Stimulated activated CD4-positive, alpha-beta T cell treated with anti-CD3 and anti-CD28 coated beads, Interleukin-1b, Interleukin-23, amount 100 ng/mL, for 4 hours (primary cell): ENCODE results near the gene DENND4B.
"Not testable (repeated sequence)": the region's sequence is repeated elsewhere in the genome, so short reads cannot be mapped to it uniquely, and the experiment has no call there.

Experiments
- DNase-seq, 2 donors: peaks; one replicate each; pipeline ENCODE4 v3.0.0-alpha.2; 2020; ENCODE audit warnings: low read depth in 2 of 2

Gene DENND4B

DNA sequence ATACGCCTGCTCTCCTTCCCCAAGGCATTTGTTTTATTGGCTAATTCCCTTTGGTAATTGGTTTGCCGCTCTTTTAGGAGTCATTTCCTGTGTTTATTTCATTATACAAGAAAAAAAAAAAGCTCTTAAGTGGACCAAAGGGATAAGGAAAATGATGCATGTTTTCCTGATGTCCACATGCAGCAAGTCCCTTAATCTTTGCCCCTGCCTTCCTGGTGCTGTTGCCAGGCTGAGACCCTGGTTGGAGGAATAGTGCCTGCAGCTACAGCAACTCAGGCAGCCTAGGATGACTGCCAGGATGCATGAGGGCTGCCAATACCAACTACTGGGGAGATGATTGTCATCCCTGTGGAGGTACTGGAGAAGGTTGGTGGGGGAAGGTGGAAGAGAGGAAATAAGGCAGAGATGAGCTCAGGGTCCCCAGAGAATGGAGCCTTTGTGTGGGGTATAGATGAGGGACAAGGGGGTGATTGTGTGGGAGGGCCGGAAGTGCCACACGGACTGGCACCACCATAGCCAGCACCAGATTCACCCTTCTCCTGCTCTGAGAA lies 17.7 kb downstream of the DENND4B start:
- DNase-seq = no peak

DNA sequence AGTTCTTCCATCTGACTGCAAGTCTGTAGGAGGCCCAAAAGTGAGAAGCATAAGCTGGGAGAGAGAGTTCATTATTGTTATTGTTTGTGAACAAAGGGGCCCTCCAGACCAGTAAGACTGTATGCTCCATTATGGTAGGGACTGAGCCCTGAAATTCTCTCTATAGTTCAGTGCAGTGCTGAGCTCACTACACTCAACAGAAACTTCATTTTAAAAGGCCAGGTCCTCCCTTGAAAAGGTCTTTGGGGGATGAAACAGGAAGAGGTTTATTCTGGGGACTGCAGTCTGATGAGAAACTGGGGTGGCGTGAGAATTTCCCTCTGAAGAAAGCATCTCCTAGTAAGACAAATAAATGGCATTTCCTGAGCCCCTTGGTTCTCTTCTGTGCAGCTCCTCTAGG lies 18.3 kb downstream of the DENND4B start:
- no peak for DNase-seq

DNA sequence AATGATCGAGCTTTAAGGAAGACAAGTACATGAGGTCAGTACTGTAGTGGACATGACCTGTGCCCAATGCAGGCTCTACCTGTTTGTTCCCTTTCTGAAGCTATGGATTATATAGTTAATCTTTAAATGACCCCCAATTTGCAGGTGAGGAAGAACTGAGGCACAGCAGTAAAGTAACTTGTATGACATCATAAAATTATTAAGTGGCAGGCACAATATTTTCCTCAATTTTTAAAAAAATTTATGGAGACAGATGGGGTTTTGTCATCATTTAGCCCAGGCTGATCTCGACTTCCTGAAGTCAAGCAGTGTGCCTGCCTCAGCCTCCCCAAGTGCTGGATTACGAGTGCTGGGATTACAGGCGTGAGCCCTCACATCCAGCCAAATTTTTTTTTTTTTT lies 20.1 kb downstream of the DENND4B start:
- DNase-seq = no peak

DNA sequence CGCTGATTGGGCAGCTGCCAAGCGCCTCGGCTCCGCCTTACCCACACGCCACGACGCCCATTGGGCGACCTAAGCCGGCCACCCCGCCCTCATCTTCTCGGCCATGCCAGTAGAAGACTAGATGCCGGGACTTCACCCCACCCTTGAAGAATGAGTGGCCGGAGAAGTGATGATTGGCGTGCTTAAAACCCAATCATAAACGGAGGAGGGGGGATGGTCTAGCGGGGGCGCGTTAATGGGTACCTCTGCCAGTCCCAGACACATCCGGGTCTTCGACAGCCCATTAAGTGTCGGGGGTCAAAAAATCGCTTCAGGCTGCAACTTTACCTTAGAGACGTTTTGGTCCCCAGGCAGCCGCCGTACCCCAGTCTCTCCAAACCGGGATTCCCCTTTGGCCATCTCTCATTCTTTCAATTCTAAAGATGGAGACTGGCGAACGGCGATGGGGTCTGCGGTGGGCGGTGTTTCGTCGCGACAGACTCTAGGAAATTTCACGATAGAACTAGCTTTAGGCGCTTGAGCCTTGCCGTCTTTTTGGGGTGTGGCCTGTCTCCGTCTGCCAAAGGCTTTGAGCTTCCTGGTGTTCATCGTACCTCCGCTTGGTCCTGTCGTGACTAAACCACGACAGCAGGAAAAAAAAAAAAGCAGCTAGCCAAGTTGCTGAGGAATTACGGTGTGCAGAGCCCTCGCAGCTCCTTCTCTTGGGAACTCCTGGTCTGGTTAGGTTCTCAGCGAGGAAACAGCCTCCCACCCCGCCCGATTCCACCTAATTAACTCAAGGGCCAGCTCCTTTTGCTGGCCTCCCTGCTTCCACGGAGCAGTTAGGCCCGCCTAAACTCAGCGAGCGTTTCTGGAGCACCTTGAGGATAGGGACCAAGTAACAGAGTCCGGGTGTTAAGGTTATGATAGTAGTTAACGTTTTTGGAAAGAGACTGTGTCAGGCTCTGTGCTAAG lies 23.3 kb downstream of the DENND4B start, which contains the start of gene GATAD2B:
GATAD2B (minus strand) TSS at position 1 of the 954 bp plus-strand sequence. CDS start 94,625 bp downstream, outside the sequence.
- peak; percentile 95 to 98 for DNase-seq

DNA sequence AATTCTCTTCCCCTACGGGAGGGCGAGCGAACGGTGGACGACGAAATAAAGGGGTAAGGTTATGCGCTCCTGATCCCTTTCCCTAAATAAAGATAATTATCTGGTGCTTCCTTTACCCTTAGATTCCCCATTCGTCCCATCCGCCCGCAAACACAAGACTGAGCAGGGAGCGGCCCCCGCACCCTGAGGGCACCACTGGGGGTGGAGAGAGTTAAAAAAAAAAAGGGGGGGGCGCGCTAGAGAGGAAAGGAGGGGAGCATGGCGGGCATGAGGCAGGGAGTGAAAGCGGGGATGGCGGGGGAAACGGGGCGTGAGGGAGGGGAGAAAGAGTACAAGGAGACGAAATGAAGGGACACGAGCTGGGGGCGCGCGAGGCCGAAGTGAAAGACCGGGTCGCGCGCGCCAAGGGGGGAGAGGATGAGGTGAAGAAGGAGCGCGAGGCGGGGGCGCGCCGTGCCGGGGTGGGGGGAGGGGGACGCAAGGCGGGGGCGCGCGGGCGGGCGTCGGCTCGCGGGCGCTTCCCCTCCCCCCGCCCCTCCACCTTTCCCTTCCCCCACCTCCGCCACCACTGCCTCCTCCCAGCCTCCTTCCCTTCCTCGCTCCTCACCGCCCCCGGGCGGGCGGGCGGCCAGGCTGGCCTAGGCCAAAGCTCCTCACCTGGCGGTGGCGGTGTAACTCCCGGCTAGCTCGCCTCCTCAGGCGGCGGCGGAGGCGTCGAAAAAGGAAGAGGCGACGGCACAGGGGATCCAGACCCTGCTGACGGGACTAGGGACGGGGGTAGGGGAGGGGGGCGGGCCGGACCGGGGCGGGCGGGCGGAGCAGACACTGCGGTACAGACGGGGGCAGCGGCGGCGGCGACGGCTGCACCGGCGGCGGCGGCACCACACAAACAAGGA lies 24.2 kb downstream of the DENND4B start:
- peak; percentile 57 to 58 for DNase-seq

DNA sequence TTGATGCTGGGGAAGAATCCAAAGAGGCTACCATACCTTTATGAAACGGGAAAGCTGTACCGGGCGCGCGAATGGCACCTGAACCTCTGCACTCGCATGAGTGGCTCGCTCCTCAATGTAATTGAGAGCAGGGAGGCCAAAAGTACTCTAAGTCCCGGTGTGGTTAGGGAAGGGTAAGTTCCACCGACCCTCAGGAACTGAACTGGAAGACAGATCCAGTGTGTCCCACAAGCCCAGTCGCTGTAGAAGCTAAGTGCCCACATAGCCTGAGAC lies 24.8 kb downstream of the DENND4B start:
- DNase-seq = no peak

DNA sequence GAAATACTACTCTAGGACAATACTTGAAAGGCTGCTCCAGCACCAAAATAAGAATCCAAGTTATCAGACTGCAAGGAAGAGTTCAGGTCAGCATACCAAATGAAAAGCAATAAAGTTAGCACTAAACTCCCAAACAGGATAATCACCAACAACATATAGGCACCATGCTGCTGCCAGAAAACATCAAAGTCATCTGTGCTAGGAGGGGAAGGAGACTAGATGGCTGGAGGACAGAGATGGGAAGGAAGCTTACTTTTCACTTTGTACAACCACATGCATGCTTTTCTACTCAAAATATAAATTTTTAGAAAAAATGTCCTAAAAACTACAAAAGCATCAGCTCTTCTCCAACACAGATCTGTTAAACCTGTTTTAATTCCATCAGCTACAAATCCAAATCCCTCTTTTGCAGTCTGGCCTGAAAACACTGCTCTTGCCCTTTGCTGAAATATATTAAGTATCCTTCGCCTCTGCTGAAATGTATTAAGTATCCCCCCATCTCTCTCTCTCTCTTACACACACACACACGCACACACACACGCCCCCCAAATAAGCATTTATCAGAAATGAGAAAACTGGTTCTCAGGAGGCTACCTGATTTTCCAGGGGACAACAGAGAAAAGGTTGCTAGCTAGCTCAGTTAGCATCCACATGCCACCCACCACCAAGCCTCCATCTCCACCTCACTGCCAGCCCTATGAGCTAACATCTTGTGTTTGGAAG lies 25.3 kb downstream of the DENND4B start:
- DNase-seq = no peak

DNA sequence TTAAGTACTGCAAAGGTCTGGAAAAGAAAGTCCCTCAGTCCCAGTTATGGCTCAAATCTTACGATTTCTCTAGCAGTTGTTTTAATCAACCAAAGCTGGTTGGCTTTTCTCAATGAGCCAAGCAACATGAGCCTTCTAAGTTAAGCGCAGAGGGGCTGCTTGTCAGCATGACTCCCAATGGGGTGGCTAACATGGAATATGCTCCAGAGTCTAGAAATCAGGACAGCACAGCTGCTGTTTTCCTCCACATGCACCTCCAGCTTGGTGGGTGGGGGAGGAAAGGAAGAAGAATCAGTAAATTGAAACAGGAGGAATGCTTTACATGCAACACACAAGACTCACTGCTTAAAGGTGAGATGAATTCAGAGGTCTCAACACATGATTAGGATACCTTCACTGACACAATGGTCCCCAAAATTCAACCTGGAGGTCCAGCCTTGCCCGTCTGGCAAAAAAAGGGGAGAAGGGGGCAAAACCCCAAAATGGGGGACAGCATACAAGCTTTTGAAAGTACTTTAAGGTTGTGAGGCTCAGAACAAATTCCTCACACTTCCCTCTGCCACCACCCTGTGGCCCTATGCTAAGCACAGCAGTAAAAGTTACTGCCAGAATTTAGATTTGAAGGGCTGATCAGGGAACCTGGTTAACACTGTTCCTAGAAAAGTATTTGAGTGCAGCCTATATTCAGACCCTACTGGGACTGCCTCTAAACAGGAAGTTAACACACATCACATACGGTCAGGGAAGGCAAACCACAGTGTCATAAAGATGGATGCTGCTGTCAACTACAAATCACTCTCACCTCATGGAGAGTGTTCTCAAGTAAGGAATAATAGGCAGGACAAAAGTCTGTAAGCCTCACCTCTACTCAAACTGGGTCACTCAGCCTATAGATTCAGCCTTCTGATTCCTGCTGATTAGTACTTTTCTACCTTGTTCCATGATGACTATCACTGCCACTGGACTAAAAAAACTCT lies 26.4 kb downstream of the DENND4B start:
- no peak for DNase-seq

DNA sequence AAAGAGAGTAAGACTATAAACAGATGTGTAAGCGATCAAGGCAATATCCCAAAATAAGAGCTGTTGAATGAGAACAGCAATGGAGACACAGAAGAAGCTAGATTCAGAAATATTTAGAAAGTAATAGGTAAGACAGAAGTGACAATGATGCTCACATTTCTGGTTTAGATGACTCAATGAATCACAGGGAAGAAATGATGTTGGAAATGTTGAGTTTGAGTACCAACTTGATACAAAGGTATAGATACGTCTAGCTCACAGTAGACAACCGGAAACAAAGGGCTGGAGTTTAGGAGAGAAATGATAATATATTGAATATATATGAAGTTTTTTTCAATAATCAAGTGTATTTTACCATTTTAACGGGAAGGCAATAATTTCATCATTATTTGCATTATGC lies 30.2 kb downstream of the DENND4B start:
- DNase-seq = no peak

DNA sequence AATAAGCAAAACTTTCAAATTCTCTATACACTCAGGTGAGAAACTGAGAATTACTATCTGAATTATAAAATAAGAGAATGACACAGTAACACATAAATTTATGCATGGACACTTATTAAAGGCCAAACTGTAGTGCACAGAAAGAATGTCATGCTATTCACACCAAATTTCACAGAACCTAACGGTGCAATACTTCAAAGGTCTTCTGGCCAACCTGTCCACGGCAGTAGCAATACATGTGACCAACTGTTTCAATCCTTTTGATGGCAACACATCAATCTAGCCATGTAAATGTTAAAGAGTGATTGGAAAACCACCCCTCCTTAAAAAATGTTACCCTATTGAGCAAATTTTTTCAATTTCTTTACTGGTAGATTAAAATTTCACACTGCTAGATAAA lies 34.2 kb downstream of the DENND4B start:
- DNase-seq = no peak

DNA sequence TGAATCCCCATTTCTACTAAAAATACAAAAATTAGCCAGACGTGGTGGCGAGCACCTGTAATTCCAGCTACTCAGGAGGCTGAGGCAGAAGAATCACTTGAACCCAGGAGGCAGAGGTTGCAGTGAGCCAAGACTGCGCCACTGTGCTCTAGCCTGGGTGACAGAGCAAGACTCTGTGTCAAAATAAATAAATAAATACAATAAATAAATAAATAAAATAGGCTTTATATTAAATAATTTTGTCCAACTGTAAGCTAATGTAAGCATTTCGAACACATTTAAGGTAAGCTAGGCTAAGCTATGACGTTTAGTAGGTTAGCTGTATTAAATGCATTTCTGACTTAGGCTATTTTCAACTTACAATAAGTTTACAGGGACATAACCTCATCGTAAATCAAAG lies 36.0 kb downstream of the DENND4B start:
- DNase-seq = not testable (repeated sequence)

DNA sequence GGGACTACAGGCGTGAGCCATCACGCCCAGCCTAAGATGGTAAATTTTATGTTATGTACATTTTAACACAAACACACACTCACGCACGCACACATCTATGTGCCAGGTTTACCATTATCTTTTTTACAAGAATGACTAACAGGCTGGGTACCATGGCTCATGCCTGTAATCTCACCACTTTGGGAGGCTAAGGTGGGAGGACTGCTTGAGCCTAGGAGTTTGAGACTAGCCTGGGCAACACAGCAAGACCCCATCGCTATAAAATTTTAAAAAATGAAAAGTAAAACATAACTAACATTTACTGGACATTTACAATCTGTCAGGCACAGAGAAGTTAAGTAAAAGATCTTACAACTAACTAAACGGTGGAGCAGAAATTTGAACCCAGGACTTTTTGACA lies 38.4 kb downstream of the DENND4B start:
- no peak for DNase-seq

DNA sequence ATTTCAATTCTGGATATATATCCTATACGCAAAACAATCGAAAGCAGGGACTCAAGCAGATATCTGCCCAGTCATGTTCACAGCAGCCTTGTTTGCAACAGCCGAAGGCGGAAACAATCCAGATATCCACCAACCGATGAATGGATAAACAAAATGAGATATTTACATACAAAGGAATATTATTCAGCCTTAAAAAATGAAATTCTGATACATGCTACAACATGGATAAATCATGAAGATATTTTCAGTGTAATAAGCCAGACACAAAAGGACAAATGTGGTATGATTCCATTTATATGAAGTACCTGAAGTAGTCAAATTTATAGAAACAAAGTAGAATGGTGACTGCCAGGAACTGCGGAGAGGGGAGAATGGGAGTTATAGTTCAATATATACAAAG lies 39.4 kb downstream of the DENND4B start:
- DNase-seq = no peak

DNA sequence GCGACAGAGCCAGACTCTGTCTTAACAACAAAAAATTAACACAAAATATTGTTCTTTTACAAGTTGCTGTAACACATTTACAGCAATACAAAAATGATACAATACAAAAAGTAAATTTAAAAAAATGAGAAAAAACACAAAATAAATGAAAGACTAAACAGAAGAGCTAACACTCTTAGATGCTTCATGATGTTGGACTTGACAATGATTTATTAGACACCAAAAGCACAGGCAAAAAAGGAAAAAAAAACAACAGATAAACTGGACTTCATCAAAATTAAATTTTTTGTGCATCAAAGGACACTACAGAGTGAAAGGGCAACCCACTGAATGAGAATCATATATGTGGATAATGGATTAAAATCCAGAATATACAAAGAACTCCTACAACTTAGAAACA lies 40.1 kb downstream of the DENND4B start:
- no peak for DNase-seq

DNA sequence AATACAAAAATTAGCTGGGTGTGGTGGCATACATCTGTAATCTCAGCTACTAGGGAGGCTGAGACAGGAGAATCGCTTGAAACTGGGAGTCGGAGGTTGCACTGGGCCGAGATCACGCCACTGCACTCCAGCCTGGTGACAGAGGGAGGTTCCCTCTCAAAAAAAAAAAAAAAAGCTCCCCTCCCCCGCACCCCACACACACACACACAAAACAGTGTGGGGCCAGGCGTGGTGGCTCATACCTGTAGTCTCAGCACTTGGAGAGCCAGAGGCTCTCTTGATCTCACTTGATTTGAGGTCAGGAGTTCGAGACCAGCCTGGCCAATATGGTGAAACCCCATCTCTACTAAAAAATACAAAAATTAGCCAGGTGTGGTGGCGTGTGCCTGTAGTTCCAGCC lies 40.6 kb downstream of the DENND4B start:
- not testable (repeated sequence) for DNase-seq

DNA sequence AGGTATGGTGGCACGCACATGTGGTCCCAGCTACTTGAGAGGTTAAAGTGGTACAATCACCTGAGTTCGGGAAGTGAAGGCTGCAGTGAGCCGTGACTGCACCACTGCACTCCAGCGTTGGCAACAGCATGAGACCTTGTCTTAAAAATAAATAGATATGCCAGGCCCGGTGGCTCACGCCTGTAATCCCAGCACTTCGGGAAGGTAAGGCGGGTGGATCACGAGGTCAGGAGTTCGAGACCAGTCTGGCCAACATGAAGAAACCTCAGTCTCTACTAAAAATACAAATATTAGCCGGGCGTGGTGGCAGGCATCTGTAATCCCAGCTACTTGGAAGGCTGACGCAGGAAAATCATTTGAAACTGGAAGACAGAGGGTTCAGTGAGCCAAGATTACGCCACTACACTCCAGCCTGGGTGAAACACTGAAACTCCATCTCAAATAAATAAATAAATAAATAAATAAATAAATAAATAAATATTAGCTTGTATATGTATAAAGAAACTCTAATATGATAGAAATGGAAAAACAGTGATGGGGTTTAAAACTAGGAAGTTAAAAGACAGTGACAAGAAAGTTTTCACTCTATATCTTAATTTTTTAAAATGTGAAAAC lies 42.6 kb downstream of the DENND4B start:
- no peak for DNase-seq

DNA sequence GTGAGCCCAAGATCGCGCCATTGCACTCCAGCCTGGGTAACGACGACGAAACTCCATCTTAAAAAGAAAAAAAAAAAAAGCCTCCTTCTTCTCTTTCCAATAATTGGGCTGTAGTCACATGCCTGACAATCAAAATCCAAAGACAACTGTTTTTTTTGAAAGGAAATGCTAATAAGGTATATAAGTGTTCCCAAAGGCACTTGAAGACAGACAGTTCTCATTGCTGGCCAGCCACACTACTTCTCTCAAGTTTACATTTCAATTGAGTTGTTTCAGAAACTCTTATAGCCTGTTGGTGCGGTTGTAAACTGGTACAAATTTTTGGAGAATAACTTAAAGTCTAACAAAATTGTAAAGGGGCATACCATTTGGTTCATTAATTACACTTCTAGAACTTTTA lies 47.0 kb downstream of the DENND4B start:
- DNase-seq = no peak

DNA sequence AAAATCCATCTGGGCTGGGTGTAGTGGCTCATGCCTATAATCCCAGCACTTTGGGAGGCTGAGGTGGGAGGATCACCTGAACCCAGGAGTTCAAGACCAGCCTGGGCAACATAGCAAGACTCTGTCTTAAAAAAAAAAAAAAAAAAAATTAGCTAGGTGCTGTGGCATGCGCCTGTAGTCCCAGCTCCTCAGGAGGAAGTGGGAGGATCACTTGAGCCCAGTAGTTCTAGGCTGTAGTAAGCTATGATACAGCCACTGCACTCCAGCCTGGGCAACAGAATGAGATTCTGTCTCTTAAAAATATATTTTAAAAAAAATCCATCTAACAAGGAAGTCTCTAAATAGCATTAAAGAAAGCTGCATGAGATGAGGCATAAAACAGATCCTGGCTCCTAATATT lies 50.7 kb downstream of the DENND4B start:
- not testable (repeated sequence) for DNase-seq

DNA sequence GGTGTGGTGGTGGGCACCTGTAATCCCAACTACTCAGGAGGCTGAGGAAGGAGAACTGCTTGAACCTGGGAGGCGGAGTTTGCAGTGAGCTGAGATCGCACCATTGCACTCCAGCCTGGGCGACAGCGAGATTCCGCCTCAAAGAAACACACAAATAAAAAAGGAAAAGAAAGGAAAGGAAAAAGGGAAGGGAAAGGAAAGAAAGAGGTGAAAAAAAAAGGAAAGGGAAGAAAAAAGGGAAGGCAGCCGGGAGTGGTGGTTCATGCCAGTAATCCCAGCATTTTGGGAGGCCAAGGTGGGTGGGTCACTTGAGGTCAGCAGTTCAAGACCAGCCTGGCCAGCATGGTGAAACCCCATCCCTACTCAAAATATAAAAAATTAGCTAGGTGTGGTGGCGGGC lies 55.5 kb downstream of the DENND4B start:
- DNase-seq = not testable (repeated sequence)

DNA sequence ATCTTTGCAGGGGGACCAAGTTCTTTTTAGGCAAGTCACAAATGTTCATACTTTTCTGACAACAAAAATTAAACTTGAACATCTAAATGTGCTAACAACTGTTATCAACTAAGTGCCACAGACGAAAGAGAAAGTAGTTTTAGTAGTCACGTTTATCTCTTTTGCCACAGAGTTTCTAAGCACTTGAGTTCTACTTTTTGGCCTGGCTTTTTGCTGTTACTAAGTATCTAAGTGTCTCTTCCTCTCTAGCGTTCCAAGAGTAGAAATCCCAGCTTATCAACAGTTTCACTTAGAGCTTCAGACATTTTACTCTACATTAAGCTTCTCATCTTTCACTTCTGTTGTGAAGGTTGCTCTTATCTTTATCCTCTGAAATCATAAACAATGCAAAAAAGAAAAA lies 58.0 kb downstream of the DENND4B start:
- no peak for DNase-seq
